ACC112 (cell line): Measurements from ENCODE around the gene MAP3K5.

ENCODE experiments used
- H2AFZ ChIP-seq: fragments of 200-600 bp; sonication (generic); one replicate; pipeline ENCODE4 v1.6.0; 2017; ENCODE audit warnings: antibody characterized with exemption, low read length; ENCODE audit not compliant: unreplicated experiment
- H3K27ac ChIP-seq: fragments of 200-600 bp; sonication (generic); 2 replicates; pipeline ENCODE4 v1.5.1; 2014; ENCODE audit warnings: low read depth, mild to moderate bottlenecking, antibody characterized with exemption, low read length, moderate library complexity
- H3K27me3 ChIP-seq: fragments of 200-600 bp; sonication (generic); 2 replicates; pipeline ENCODE4 v1.6.1; 2014; ENCODE audit warnings: mild to moderate bottlenecking, antibody characterized with exemption, low read length, moderate library complexity, mixed read lengths; ENCODE audit not compliant: insufficient read depth
- H3K36me3 ChIP-seq: fragments of 200-600 bp; sonication (generic); 2 replicates; pipeline ENCODE4 v1.6.1; 2016; ENCODE audit warnings: mild to moderate bottlenecking, antibody characterized with exemption, low read length, moderate library complexity, mixed read lengths; ENCODE audit not compliant: insufficient read depth
- H3K4me1 ChIP-seq: fragments of 200-600 bp; sonication (generic); one replicate; pipeline ENCODE4 v1.6.1; 2016; ENCODE audit warnings: low read length, mixed read lengths; ENCODE audit not compliant: insufficient read depth, unreplicated experiment, control insufficient read depth
- H3K4me3 ChIP-seq: fragments of 200-600 bp; sonication (generic); 2 replicates; pipeline ENCODE4 v1.5.1; 2014; ENCODE audit warnings: mild to moderate bottlenecking, low read depth, low read length
- H3K79me2 ChIP-seq: fragments of 200-600 bp; sonication (generic); one replicate; pipeline ENCODE4 v1.6.0; 2016; ENCODE audit warnings: low read length; ENCODE audit not compliant: control insufficient read depth, unreplicated experiment, insufficient read depth

MAP3K5 gene

DNA sequence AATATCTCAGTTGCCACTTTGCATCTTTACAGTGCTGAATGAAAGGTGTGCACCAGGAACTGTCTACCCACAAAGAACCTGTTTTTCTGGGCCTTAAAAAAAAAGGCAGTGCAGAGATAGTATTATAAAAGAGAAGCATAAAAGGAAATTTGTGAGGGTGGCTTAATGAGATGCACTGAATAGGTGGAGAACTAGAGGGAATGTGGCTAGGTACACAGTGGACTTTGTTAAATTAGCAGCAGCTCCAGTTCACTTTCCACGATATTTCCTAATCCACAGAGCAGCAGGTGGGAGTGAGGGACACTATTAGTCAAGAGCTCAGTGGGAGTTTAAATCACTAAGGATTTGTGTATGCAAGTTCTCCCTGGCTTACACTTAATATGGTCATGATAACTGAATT lies 280.9 kb downstream of the MAP3K5 start:
- no peak overlapping the region for H3K27ac ChIP-seq
- H3K79me2 ChIP-seq: no peaks in the 10 kb centered on the region
- H2AFZ ChIP-seq: no peak overlapping the region
- no peaks in the 10 kb centered on the region for H3K4me1 ChIP-seq
- H3K36me3 ChIP-seq: no peaks in the 10 kb centered on the region
- no peak overlapping the region for H3K4me3 ChIP-seq
- peaks cover 24% of the 10 kb centered on the region for H3K27me3 ChIP-seq

DNA sequence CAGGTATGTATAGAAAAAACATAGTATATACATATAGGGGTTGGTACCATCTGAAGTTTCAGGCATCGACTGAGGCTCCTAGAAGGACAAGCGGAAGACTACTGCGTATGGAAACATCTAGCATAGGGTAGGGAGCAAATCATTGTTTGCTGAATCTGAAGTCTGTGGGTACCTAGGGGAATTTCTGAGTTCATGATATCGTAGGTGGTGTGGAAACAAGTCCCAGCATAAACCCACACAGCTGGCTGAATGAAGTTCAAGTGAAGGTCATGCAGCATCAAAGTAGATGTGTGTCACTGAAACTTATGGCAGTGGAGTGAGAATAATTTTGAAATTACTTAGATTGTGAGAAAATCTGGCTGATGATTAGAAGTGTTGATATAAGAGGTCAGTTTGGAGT lies 281.5 kb downstream of the MAP3K5 start:
- no peaks in the 10 kb centered on the region for H3K4me1 ChIP-seq
- H3K36me3 ChIP-seq: no peaks in the 10 kb centered on the region
- no peak overlapping the region for H3K4me3 ChIP-seq
- peaks cover 19% of the 10 kb centered on the region; the same call in 1 of the 2 replicates for H3K27me3 ChIP-seq
- no peak overlapping the region for H2AFZ ChIP-seq
- no peak overlapping the region for H3K27ac ChIP-seq
- H3K79me2 ChIP-seq: no peaks in the 10 kb centered on the region

DNA sequence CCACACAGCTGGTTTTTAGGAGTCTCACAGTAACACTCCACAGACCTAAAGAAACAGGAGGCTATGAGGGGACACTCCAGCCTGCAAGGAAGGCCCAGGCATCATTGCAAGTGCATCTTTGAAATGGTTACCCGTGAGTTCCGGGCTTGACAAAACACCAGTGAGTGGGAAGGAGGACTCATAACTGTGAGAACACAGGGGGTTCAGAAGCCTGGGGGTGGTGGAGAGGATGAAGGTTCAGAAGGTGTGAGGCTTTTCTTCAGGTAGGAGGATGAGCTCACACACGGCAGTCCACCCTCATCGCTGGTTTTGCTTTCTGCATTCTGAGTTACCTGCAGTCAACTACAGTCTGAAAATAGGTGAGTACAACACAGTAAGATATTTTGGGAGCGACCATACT lies 282.0 kb downstream of the MAP3K5 start:
- no peaks in the 10 kb centered on the region for H3K4me1 ChIP-seq
- no peak overlapping the region for H3K27ac ChIP-seq
- H3K79me2 ChIP-seq: no peaks in the 10 kb centered on the region
- H3K27me3 ChIP-seq: peaks cover 18% of the 10 kb centered on the region; the same call in 1 of the 2 replicates
- H3K36me3 ChIP-seq: no peaks in the 10 kb centered on the region
- H2AFZ ChIP-seq: no peak overlapping the region
- H3K4me3 ChIP-seq: no peak overlapping the region

DNA sequence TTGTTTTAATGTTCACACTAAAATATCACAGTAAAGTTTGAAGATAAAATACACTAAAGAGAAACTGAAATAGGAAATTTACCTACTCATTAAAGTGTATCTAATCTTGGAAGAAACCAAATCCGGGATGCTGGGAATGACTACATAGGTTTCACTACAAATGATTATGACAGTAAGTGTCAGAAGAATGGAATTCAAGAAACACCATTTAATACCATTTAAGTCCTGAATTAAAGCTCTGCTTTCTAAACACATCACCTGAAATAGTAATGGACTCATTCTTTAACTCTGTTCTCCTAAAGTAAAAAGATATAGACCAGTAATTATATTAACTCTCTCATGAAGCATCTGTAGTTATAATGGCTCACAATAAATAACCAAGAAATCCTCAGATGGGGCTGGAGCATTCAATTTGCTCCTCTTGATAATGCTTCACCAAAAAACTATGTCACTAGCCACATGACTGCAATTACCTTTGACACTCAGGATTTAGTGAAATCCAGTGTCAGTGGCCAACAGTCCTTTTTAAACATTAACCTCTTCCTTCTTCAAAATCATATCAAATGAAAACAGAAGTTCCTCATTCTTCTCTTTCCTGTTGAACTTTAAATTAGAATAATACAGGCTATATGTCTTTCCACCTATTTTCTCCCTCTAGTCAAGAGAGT lies 283.4 kb downstream of the MAP3K5 start:
- Histone ChIP-seq H3K27ac (no peak overlapping the region), H2AFZ (no peak overlapping the region), H3K27me3 (peaks cover 18% of the 10 kb centered on the region; the same call in 1 of the 2 replicates), H3K4me1 (no peaks in the 10 kb centered on the region), H3K4me3 (no peak overlapping the region), H3K36me3 (no peaks in the 10 kb centered on the region), H3K79me2 (no peaks in the 10 kb centered on the region)
